Esophagus muscularis mucosa (tissue), 4 donors: ENCODE data around the gene A4GNT. TPM values are rescaled to one million over a fixed set of nuclear protein-coding genes. Genes with fewer than 3 reads are reported as not detected.

ENCODE experiments used
- DNase-seq: peaks from one replicate; pipeline ENCODE4 v3.0.0-alpha.2; 2017; ENCODE audit errors: extremely low spot score
- H3K27ac ChIP-seq, 4 donors: fragments of 200-600 bp; sonication (generic); replicated peaks in 1 of 4; 1 replicate in 3 of 4; 2 replicates in 1 of 4; pipeline ENCODE4 v1.5.1; 2016 to 2019; ENCODE audit warnings: mild to moderate bottlenecking in 1 of 4
- H3K27me3 ChIP-seq, 4 donors: fragments of 200-600 bp; sonication (generic); one replicate each; pipeline versions ENCODE4 v1.5.1 to v1.6.0; 2016 to 2019
- H3K36me3 ChIP-seq, 4 donors: fragments of 200-600 bp; sonication (generic); one replicate each; pipeline ENCODE4 v1.5.1; 2016 to 2019
- H3K4me1 ChIP-seq, 4 donors: fragments of 200-600 bp; sonication (generic); one replicate each; pipeline ENCODE4 v1.5.1; 2016 to 2019
- H3K4me3 ChIP-seq, 4 donors: fragments of 200-600 bp; sonication (generic); 1 replicate in 2 of 4; 2 replicates in 2 of 4; pipeline ENCODE4 v1.5.1; 2016 to 2019; ENCODE audit warnings: mild to moderate bottlenecking in 4 of 4, moderate library complexity in 1 of 4
- H3K9me3 ChIP-seq, 4 donors: fragments of 200-600 bp; sonication (generic); 1 replicate in 3 of 4; 2 replicates in 1 of 4; pipeline ENCODE4 v1.5.1; 2016 to 2019
- EP300 ChIP-seq: sonication (generic); formaldehyde crosslinking; IDR thresholded peaks from one replicate; pipeline ENCODE4 v1.6.1; 2017; ENCODE audit warnings: antibody characterized with exemption
- POLR2A ChIP-seq: fragments of 450-650 bp; IDR thresholded peaks from one replicate; pipeline ENCODE4 v1.6.1; 2017; ENCODE audit warnings: antibody characterized with exemption, moderate library complexity, mild to moderate bottlenecking, low read depth
- POLR2AphosphoS5 ChIP-seq, 2 donors: sonication (generic); formaldehyde crosslinking; IDR thresholded peaks; one replicate each; pipeline ENCODE4 v1.6.1; 2017; ENCODE audit warnings: antibody characterized with exemption in 2 of 2
- WGBS: methylation state at CpG from one replicate; pipeline ENCODE4 v1.1.5; 2018; 5-methylcytosine and 5-hydroxymethylcytosine counted together
- intact Hi-C: fragments of 100-400 bp; cut with DNase I; formaldehyde crosslinking; loops from one replicate; pipeline ENCODE4 v1.15.1; 2023
- total RNA-seq, 4 donors: library from RNA; depleted of rRNA; stranded (reverse); fragments of >200 nt; gene quantifications; one replicate each; pipeline versions ENCODE4 v1.1.0 to v1.2.1, GENCODE V29; 2016
- TF ChIP-seq, protein P1 (sequence below), 3 experiments: fragments of 200-600 bp in 2 of 3; fragments of 450-650 bp in 1 of 3; sonication (generic) in 2 of 3; IDR thresholded peaks; one replicate each; pipeline ENCODE4 v1.5.1; 2017 to 2019; ENCODE audit warnings: antibody characterized with exemption in 3 of 3, mild to moderate bottlenecking in 2 of 3, moderate library complexity in 1 of 3

Gene A4GNT
- total RNA-seq, 4 donors from 2014 or later: not detected

DNA sequence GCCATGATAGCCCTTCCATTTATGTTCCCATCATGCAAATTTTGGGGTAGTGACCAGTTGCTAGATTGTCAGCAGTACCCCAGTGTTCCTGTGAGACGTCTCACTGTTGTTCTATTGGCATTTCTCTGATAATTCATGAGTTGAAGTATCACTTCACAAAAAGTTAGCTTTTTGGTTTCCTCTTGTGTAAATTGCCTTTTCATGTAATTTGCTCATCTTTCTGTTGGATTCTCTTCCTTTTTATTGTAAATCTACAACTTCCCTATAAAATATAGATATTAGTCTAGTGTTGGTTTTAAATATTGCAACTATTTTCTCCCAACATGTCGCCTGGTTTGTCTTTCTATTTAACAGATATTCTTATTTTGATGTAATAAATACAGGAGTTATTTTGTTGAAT is 7.5 kb upstream of the A4GNT start:
- Histone ChIP-seq H3K27ac (no peak overlapping the region), H3K4me1 (no peaks in the 10 kb centered on the region), H3K9me3 (no peaks in the 10 kb centered on the region), H3K4me3 (no peak overlapping the region), H3K27me3 (no peaks in the 10 kb centered on the region), H3K36me3 (no peaks in the 10 kb centered on the region)
- intact Hi-C loops: no loop called here
- no peak for DNase-seq
- 83% methylated on average over 2 of the region's 2 CpGs for WGBS
- no peak for TF ChIP-seq EP300
- TF ChIP-seq, protein P1, sequence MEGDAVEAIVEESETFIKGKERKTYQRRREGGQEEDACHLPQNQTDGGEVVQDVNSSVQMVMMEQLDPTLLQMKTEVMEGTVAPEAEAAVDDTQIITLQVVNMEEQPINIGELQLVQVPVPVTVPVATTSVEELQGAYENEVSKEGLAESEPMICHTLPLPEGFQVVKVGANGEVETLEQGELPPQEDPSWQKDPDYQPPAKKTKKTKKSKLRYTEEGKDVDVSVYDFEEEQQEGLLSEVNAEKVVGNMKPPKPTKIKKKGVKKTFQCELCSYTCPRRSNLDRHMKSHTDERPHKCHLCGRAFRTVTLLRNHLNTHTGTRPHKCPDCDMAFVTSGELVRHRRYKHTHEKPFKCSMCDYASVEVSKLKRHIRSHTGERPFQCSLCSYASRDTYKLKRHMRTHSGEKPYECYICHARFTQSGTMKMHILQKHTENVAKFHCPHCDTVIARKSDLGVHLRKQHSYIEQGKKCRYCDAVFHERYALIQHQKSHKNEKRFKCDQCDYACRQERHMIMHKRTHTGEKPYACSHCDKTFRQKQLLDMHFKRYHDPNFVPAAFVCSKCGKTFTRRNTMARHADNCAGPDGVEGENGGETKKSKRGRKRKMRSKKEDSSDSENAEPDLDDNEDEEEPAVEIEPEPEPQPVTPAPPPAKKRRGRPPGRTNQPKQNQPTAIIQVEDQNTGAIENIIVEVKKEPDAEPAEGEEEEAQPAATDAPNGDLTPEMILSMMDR (IDR thresholded peaks at IDR 0.05): no peak
- TF ChIP-seq POLR2AphosphoS5 (IDR thresholded peaks at IDR 0.05): no peak
- no peak for TF ChIP-seq POLR2A

DNA sequence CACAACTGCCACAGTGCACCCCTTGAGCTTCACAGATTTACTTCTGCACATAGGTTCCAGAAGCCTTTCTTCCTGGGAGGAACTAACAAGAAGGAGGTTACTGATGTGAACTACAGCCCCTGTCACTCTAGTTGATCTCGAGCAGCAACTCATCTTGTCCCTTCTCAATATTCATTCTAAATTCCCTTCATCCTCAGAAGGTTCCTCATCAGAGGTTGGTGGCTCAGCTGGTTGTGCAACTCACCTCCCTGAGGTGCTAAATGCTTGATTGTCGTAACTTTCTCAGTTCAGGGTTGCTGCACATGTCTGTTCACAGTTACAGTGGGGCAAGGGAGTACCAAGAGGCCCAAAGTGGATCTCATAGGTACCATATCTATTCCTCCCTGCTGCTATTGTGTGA is 5.7 kb upstream of the A4GNT start:
- no peak for DNase-seq
- WGBS: 100% methylated on average over 1 of the region's 2 CpGs
- Histone ChIP-seq H3K4me3 (no peak overlapping the region), H3K27me3 (no peaks in the 10 kb centered on the region), H3K4me1 (no peaks in the 10 kb centered on the region), H3K27ac (no peak overlapping the region), H3K36me3 (no peaks in the 10 kb centered on the region), H3K9me3 (no peaks in the 10 kb centered on the region)
- TF ChIP-seq, protein P1 (IDR thresholded peaks at IDR 0.05): no peak
- TF ChIP-seq POLR2AphosphoS5 (IDR thresholded peaks at IDR 0.05) (no peak), POLR2A (no peak)
- intact Hi-C loops: no loop called here

DNA sequence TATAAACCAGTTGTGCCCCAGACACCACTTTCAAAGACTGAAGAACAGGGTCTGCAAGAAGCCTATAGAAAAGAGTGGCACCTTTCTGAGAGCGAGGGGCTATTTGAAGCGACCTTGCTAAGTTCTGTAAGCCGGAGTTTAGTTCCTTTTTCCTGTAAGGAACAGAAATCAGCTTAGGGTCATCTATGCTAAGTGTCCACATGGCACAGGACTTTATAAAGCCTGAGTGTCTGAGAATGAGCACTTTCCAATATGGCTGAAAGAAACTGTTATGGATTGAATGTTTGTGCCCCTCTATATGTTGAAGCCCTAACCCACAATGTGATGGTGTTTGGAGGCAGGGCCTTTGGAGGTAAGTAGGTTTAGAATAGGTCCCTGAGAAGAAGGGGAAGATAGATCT is 4.0 kb upstream of the A4GNT start:
- H3K4me3 ChIP-seq: no peak overlapping the region
- H3K4me1 ChIP-seq: no peaks in the 10 kb centered on the region
- WGBS: 70% methylated on average over 3 of the region's 3 CpGs
- DNase-seq: no peak
- no peak overlapping the region for H3K27ac ChIP-seq
- no peaks in the 10 kb centered on the region for H3K27me3 ChIP-seq
- no peaks in the 10 kb centered on the region for H3K36me3 ChIP-seq
- no peaks in the 10 kb centered on the region for H3K9me3 ChIP-seq
- no peak for TF ChIP-seq POLR2AphosphoS5 (IDR thresholded peaks at IDR 0.05)
- intact Hi-C loops: no loop called here

DNA sequence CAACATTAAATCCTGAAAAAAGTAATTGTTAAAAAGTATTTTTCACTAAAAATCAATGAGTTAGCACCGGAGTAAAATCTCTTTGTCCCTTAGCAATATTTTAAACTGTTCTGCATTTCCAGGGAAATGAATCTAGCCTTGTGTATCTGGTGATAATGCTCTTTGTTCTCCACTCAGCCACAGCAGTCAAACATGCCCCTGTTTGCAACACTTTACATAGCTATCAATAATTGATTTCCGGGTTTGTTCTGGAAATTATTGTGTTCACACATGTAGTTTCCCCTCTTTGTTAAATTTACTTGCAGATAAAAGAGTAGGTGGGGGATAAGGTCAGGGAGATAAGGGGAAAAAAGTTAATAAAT is 3.6 kb upstream of the A4GNT start:
- no peak for DNase-seq
- Histone ChIP-seq H3K27me3 (no peaks in the 10 kb centered on the region), H3K4me1 (no peaks in the 10 kb centered on the region), H3K4me3 (no peak overlapping the region), H3K9me3 (no peaks in the 10 kb centered on the region), H3K27ac (no peak overlapping the region), H3K36me3 (no peaks in the 10 kb centered on the region)
- intact Hi-C loops: no loop called here
- 75% methylated on average over 2 of the region's 2 CpGs for WGBS
- no peak for TF ChIP-seq EP300
- TF ChIP-seq POLR2A: no peak
- TF ChIP-seq, protein P1 (IDR thresholded peaks at IDR 0.05): no peak
- no peak for TF ChIP-seq POLR2AphosphoS5 (IDR thresholded peaks at IDR 0.05)

DNA sequence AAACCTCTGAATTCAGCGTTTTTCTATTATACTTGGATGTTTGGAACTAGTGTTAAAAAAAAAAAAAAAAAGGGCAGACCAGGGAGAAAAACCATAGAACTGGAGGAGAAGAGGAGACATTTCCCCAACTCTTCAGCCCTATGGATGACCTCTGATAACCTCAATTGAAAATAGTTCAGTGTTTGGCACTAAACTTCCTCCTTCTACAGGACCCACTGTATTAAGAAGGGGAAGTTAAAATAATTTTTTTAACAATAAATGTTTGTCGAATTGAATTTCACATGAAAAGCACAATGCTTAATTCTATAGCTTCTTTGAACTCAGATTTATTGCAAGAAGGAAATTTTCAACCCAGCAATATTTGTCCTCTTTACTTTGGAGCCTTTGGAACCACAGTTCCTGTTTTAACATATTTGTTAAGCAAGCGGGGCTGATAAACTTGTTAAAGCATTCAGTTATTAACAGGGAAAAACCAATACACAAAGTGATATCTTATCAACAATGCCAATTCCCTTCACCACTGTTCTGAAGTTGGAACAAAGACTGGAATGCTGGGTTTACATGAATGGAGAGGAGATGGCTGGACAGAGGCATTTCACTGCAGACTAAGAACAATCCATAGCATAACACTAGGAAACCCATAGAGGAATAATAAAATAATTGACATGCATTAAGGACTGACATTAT is 3.1 kb upstream of the A4GNT start:
- Histone ChIP-seq H3K36me3 (no peaks in the 10 kb centered on the region), H3K27ac (no peak overlapping the region), H3K4me3 (no peak overlapping the region), H3K27me3 (no peaks in the 10 kb centered on the region), H3K4me1 (no peaks in the 10 kb centered on the region), H3K9me3 (no peaks in the 10 kb centered on the region)
- no peak for DNase-seq
- intact Hi-C loops: no loop called here
- WGBS: 81% methylated on average over 3 of the region's 3 CpGs
- no peak for TF ChIP-seq POLR2AphosphoS5 (IDR thresholded peaks at IDR 0.05)
- no peak for TF ChIP-seq EP300
- TF ChIP-seq POLR2A: no peak
- TF ChIP-seq, protein P1 (IDR thresholded peaks at IDR 0.05): no peak
